Measurements from ENCODE around the gene ELFN1. TPM values are rescaled to one million over a fixed set of nuclear protein-coding genes. Genes with fewer than 3 reads are reported as not detected.

The ELFN1 gene
- total and polyA plus RNA-seq, 9 of the 15 experiments (the other 6 are each of a cell fraction or from before 2014, with no cell fraction given): 0.04 to 0.64 (median 0.18) TPM; not detected in 2

- peak; percentile 86 for TF ChIP-seq REST (IDR thresholded peaks at IDR 0.05; ENCODE audit: borderline replicate concordance)
- TF ChIP-seq REST (CRISPR knock-in tag; IDR thresholded peaks at IDR 0.05; ENCODE audit: low read depth): peak; percentile 42; the same call in 1 of the 2 replicates
- TF ChIP-seq EHMT2 (IDR thresholded peaks at IDR 0.05): peak; percentile 64; the same call in 1 of the 2 replicates
- no peak for TF ChIP-seq TARDBP (IDR thresholded peaks at IDR 0.05)
- TF ChIP-seq FOXA3 (CRISPR knock-in tag; conservative IDR thresholded peaks at IDR 0.05 in 1 of 2, IDR thresholded peaks at IDR 0.05 in 1 of 2): peak in 1 of 2 experiments; percentile 96; a peak in 2 of 4 replicates
- no peak for TF ChIP-seq CREBBP (IDR thresholded peaks at IDR 0.05; ENCODE audit: low read depth, low read length)
- TF ChIP-seq PPARD (CRISPR knock-in tag; IDR thresholded peaks at IDR 0.05): no peak
- no peak for TF ChIP-seq MAFF (IDR thresholded peaks at IDR 0.05; ENCODE audit: low read length)
- TF ChIP-seq ESRRA (IDR thresholded peaks at IDR 0.05; ENCODE audit: borderline replicate concordance, low read depth): peak; percentile 75
- TF ChIP-seq BRF1 (IDR thresholded peaks at IDR 0.05; ENCODE audit: borderline replicate concordance, extremely low read depth, insufficient read length): no peak
- TF ChIP-seq KDM5B (IDR thresholded peaks at IDR 0.05; ENCODE audit: insufficient replicate concordance, low read depth, low read length): no peak
- no peak for TF ChIP-seq FUS (optimal IDR thresholded peaks at IDR 0.05; ENCODE audit: low read depth, low read length)
- no peak for TF ChIP-seq ZNF830 (CRISPR knock-in tag; IDR thresholded peaks at IDR 0.05)
- TF ChIP-seq RHOXF2B (CRISPR knock-in tag; conservative IDR thresholded peaks at IDR 0.05): no peak
- no peak for TF ChIP-seq RBM17 (IDR thresholded peaks at IDR 0.05; ENCODE audit: borderline replicate concordance, low read depth, low read length)
- no peak for TF ChIP-seq ZNF75A (CRISPR knock-in tag; IDR thresholded peaks at IDR 0.05)
- TF ChIP-seq NR0B1 (IDR thresholded peaks at IDR 0.05; ENCODE audit: partially characterized antibody): no peak
- TF ChIP-seq DPF2 (IDR thresholded peaks at IDR 0.05): 0 out of 2 replicates have a peak, but pooled peaks have one; percentile 15
- no peak for TF ChIP-seq JUNB (CRISPR knock-in tag; conservative IDR thresholded peaks at IDR 0.05)
Observed at GRCh38 chr7:1713502-1714484, 43.7 kb downstream of the ELFN1 start (continued).
